GM23248 (cell line): ENCODE data around the gene PARP9. TPM values are rescaled to one million over a fixed set of nuclear protein-coding genes. Genes with fewer than 3 reads are reported as not detected.
A peak's percentile ranks its signal among the peaks of the same experiment; 100 is the strongest.
"Not testable (repeated sequence)": the region's sequence is repeated elsewhere in the genome, so short reads cannot be mapped to it uniquely, and the experiment has no call there.

Source experiments
- DNase-seq: peaks from one replicate; pipeline ENCODE4 v3.0.0-alpha.2; 2015
- H2AFZ ChIP-seq: fragments of 200-600 bp; sonication (generic); 2 replicates; pipeline ENCODE4 v1.6.1; 2016; ENCODE audit warnings: antibody characterized with exemption
- H3F3A ChIP-seq: fragments of 200-600 bp; sonication (generic); 2 replicates; pipeline ENCODE4 v1.6.1; 2016; ENCODE audit warnings: mild to moderate bottlenecking, antibody characterized with exemption, mixed run types; ENCODE audit not compliant: insufficient read depth
- H3K27ac ChIP-seq: fragments of 200-600 bp; sonication (generic); 2 replicates; pipeline ENCODE4 v1.5.1; 2016; ENCODE audit warnings: mild to moderate bottlenecking
- H3K27me3 ChIP-seq: fragments of 200-600 bp; sonication (generic); replicated peaks from 2 replicates; pipeline ENCODE4 v1.6.1; 2016; ENCODE audit warnings: mild to moderate bottlenecking; ENCODE audit not compliant: insufficient read depth
- H3K36me3 ChIP-seq: fragments of 200-600 bp; sonication (generic); 2 replicates; pipeline ENCODE4 v1.6.1; 2016; ENCODE audit warnings: low read depth, mild to moderate bottlenecking
- H3K4me1 ChIP-seq: fragments of 200-600 bp; sonication (generic); 2 replicates; pipeline ENCODE4 v1.6.1; 2016; ENCODE audit warnings: mild to moderate bottlenecking; ENCODE audit not compliant: insufficient read depth
- H3K4me2 ChIP-seq: fragments of 200-600 bp; sonication (generic); one replicate; pipeline ENCODE4 v1.6.1; 2016; ENCODE audit warnings: mild to moderate bottlenecking; ENCODE audit not compliant: unreplicated experiment
- H3K4me3 ChIP-seq: fragments of 200-600 bp; sonication (generic); 2 replicates; pipeline ENCODE4 v1.5.1; 2016; ENCODE audit warnings: mild to moderate bottlenecking
- H3K79me2 ChIP-seq: fragments of 200-600 bp; sonication (generic); 2 replicates; pipeline ENCODE4 v1.6.1; 2016; ENCODE audit warnings: mild to moderate bottlenecking; ENCODE audit not compliant: insufficient read depth
- H3K9ac ChIP-seq: fragments of 200-600 bp; sonication (generic); 2 replicates; pipeline ENCODE4 v1.6.1; 2016; ENCODE audit warnings: mild to moderate bottlenecking
- H3K9me2 ChIP-seq: fragments of 200-600 bp; sonication (generic); 2 replicates; pipeline ENCODE4 v1.6.1; 2016; ENCODE audit warnings: mixed run types, mild to moderate bottlenecking, moderate library complexity; ENCODE audit not compliant: insufficient read depth
- H3K9me3 ChIP-seq: fragments of 200-600 bp; sonication (generic); one replicate; pipeline ENCODE4 v1.6.1; 2017; ENCODE audit warnings: low read depth
- H4K20me1 ChIP-seq: fragments of 200-600 bp; sonication (generic); 2 replicates; pipeline ENCODE4 v1.6.0; 2016; ENCODE audit not compliant: insufficient read depth
- EZH2 ChIP-seq: fragments of 200-600 bp; sonication (generic); IDR thresholded peaks from 2 replicates; pipeline ENCODE4 v1.6.1; 2018; ENCODE audit warnings: antibody characterized with exemption, mild to moderate bottlenecking; ENCODE audit not compliant: insufficient read depth, poor library complexity, severe bottlenecking
- EZH2phosphoT487 ChIP-seq: fragments of 200-600 bp; sonication (generic); IDR thresholded peaks from 2 replicates; pipeline ENCODE4 v1.6.1; 2018; ENCODE audit warnings: antibody characterized with exemption, moderate library complexity, mild to moderate bottlenecking, low read depth; ENCODE audit not compliant: insufficient read depth
- WGBS, 2 experiments: methylation state at CpG; one replicate each; pipeline ENCODE4 v1.1.6; 2015 to 2017; ENCODE audit warnings: low lambda C conversion rate in 2 of 2, low coverage in 1 of 2; ENCODE audit errors: missing lambda C conversion rate in 2 of 2; 5-methylcytosine and 5-hydroxymethylcytosine counted together
- in situ Hi-C: fragments of 300-500 bp; cut with MboI; formaldehyde crosslinking; loops from 2 replicates; pipeline ENCODE4 v1.15.0; 2020
- polyA plus RNA-seq: library from polyadenylated mRNA; unstranded; fragments of >200 nt; fragmentation: Nextera tagmentation; extraction: Ambion mirVana; gene quantifications from 2 replicates; pipeline ENCODE4 v1.2.1, GENCODE V29; 2016
- total RNA-seq: library from RNA; depleted of rRNA; stranded (reverse); fragments of >200 nt; shearing (Covaris generic); gene quantifications from 2 replicates; pipeline ENCODE4 v1.2.3, GENCODE V29; 2014

PARP9 gene
- total and polyA plus RNA-seq, 2 experiments from 2014 or later = 13.7 to 16.4 TPM

- Histone ChIP-seq H3K27ac (peak overlapping the region; percentile 90), H3K79me2 (peaks cover 54% of the 10 kb centered on the region), H3K36me3 (no peaks in the 10 kb centered on the region), H3K4me3 (peak overlapping the region; percentile 81), H4K20me1 (peaks cover 16% of the 10 kb centered on the region; the same call in 1 of the 2 replicates), H2AFZ (peak overlapping the region; percentile 28), H3K27me3 (no peaks in the 10 kb centered on the region), H3K9ac (peak overlapping the region; percentile 90), H3K4me2 (peak overlapping the region; percentile 92), H3F3A (peaks cover 12% of the 10 kb centered on the region), H3K9me3 (no peaks in the 10 kb centered on the region), H3K9me2 (no peaks in the 10 kb centered on the region), H3K4me1 (peaks cover 9% of the 10 kb centered on the region; the same call in 1 of the 2 replicates)
- peak; percentile 53 for DNase-seq
- in situ Hi-C loops = no loop called here
- 5 to 7% methylated on average over 19 of the region's 19 CpGs for WGBS, 2 experiments
- TF ChIP-seq EZH2 (no peak), EZH2phosphoT487 (no peak)
Measured at GRCh38 chr3:122513386-122514122, 50.5 kb downstream of the PARP9 start.

- 88 to 90% methylated on average over 15 of the region's 15 CpGs for WGBS, 2 experiments
- H3K27ac ChIP-seq = no peak overlapping the region
- no peak overlapping the region for H3K4me3 ChIP-seq
- peaks cover 20% of the 10 kb centered on the region; the same call in 1 of the 2 replicates for H4K20me1 ChIP-seq
- no peaks in the 10 kb centered on the region for H3K9me2 ChIP-seq
- TF ChIP-seq EZH2 (no peak), EZH2phosphoT487 (no peak)
- H3F3A ChIP-seq = peaks cover 12% of the 10 kb centered on the region
- H3K4me2 ChIP-seq = peak overlapping the region; percentile 92
- no peak overlapping the region for H2AFZ ChIP-seq
- in situ Hi-C loops = no loop called here
- peaks cover 67% of the 10 kb centered on the region for H3K79me2 ChIP-seq
- no peak for DNase-seq
- no peaks in the 10 kb centered on the region for H3K27me3 ChIP-seq
- H3K4me1 ChIP-seq = peaks cover 9% of the 10 kb centered on the region; the same call in 1 of the 2 replicates
- H3K9ac ChIP-seq = no peak overlapping the region
- H3K36me3 ChIP-seq = no peaks in the 10 kb centered on the region
- H3K9me3 ChIP-seq = no peaks in the 10 kb centered on the region
Measured at GRCh38 chr3:122512284-122512683, 51.8 kb downstream of the PARP9 start.

GRCh38 chr3:122510878-122511535, 53.1 kb downstream of the PARP9 start:
- no peak overlapping the region for H3K4me3 ChIP-seq
- no peak for DNase-seq
- TF ChIP-seq EZH2 = no peak
- no peak for TF ChIP-seq EZH2phosphoT487
- peaks cover 29% of the 10 kb centered on the region for H4K20me1 ChIP-seq
- H3K9ac ChIP-seq = no peak overlapping the region
- H3K9me3 ChIP-seq = no peaks in the 10 kb centered on the region
- H3K36me3 ChIP-seq = no peaks in the 10 kb centered on the region; the same call in 1 of the 2 replicates
- no peak overlapping the region for H3K4me2 ChIP-seq
- no peak overlapping the region for H2AFZ ChIP-seq
- WGBS, 2 experiments = 93 to 95% methylated on average over 8 of the region's 8 CpGs
- no peaks in the 10 kb centered on the region for H3K27me3 ChIP-seq
- peaks cover 9% of the 10 kb centered on the region; the same call in 1 of the 2 replicates for H3K4me1 ChIP-seq
- peaks cover 79% of the 10 kb centered on the region for H3K79me2 ChIP-seq
- H3K9me2 ChIP-seq = no peaks in the 10 kb centered on the region
- peaks cover 12% of the 10 kb centered on the region for H3F3A ChIP-seq
- no peak overlapping the region for H3K27ac ChIP-seq
- in situ Hi-C loops = no loop called here

GRCh38 chr3:122508944-122509343, 55.2 kb downstream of the PARP9 start:
- H3K79me2 ChIP-seq = peaks cover 100% of the 10 kb centered on the region
- H3F3A ChIP-seq = peaks cover 12% of the 10 kb centered on the region
- 82 to 85% methylated on average over 9 of the region's 9 CpGs for WGBS, 2 experiments
- H3K36me3 ChIP-seq, in situ Hi-C loops, H3K4me1 ChIP-seq, H3K27me3 ChIP-seq, H3K27ac ChIP-seq, H3K9me2 ChIP-seq, H3K4me3 ChIP-seq, H2AFZ ChIP-seq, H3K9me3 ChIP-seq, H3K4me2 ChIP-seq, DNase-seq, H3K9ac ChIP-seq: not testable (repeated sequence)
- peaks cover 36% of the 10 kb centered on the region for H4K20me1 ChIP-seq
